CD4-positive, alpha-beta T cell treated with Interleukin-15 for 4 hours (primary cell): Measurements from ENCODE around the gene SMIM7.
"Not testable (repeated sequence)": the region's sequence is repeated elsewhere in the genome, so short reads cannot be mapped to it uniquely, and the experiment has no call there.

Experiments
- DNase-seq: peaks from one replicate; pipeline ENCODE4 v3.0.0-alpha.2; 2020; ENCODE audit warnings: low spot score

The SMIM7 gene

DNA sequence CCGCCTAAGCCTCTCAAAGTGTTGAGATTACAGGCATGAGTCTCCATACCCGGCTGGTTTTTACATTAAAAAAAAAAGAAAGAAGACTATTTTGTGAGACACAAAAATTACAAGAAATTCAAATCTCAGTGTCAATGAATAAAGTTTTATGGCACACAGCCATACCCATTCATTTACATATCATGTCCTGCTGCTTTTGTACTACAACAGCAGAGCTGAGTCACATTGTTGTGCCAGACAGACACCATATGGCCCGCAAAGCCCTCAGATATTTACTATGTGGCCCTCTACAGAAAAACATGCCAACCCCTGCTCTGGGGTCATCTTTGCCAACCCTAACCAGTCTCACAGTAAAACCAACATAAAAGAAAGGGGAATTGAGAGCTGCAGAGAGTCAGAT is 5.3 kb downstream of the SMIM7 start:
- DNase-seq = no peak

DNA sequence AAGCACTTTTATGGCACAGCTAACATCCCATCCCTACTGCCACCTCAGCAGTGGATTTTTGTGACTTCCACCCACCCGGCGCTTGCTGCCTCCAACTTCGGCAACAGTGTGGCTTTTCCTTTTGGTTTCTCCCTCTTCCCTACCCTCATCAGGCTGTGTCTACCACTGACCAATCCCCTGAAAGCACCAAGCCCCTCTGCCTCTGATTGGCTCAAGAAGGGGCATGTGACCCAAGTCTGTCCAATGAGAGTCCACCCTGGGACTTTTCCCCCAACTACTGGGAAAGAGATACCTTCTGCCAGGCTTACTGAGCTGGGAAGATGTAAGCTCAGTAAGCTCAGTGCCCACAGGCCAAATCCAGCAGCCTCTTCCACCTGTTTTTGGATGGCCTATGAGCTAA is 5.8 kb downstream of the SMIM7 start:
- no peak for DNase-seq

DNA sequence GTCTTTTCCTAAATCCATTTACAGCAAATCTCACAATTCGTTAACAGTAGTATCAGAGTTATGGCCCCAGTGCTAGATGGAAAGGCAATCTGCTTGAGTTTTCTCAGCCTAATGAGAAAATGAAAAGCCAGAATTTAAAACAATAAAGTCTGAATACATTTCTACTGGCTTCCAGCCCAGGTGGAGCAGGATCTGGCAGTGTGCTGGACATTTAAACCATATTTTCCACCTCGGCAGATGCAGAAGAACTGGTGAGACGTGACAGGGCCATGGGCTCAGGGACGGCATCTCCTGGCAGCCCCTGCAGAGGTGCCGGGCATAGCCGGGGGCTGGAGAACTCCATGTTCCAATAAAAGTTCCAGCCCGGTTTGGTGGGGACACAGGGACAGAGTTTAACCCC is 7.1 kb downstream of the SMIM7 start:
- no peak for DNase-seq

DNA sequence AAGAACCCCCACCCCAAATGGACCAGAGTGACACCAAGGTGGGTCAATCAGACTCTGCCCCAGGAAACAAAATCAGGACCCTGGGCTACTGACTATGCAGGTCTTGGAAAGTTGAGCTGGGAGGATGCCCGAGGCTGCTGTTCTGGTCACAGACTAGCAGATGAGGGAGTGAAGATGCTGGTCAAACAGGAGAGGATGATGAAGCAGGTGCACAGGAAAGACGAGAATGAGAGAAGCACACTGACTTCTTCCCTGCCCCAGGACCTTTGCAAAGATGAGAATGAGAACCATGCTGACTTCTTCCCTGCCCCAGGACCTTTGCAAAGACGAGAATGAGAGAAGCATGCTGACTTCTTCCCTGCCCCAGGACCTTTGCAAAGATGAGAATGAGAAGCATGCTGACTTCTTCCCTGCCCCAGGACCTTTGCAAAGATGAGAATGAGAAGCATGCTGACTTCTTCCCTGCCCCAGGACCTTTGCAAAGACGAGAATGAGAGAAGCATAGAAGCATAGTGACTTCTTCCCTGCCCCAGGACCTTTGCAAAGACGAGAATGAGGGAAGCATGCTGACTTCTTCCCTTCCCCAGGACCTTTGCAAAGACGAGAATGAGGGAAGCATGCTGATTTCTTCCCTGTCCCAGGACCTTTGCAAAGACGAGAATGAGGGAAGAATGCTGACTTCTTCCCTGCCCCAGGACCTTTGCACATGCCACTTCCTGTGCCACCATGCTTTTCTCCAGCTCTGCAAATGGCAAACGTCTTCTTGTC is 8.3 kb downstream of the SMIM7 start:
- DNase-seq = not testable (repeated sequence)

DNA sequence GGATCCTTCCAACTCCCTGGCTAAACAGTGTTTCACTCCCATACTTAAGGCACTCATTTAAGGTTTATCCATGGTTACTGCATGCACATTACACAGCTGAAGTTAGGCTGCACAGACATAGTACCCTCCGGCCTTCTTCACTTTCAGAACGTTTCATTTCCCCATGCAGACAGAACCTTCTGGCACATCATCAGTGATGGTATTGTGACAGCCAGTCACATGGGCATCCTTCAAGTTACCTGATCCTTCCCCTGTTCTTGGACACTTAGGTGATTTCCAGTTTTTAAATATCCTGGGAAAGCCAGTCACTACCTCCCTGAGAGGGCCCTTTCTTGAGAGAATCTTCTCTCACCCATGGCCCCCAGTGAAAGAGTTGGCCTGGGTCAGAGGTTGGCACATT is 9.1 kb downstream of the SMIM7 start:
- DNase-seq = no peak

DNA sequence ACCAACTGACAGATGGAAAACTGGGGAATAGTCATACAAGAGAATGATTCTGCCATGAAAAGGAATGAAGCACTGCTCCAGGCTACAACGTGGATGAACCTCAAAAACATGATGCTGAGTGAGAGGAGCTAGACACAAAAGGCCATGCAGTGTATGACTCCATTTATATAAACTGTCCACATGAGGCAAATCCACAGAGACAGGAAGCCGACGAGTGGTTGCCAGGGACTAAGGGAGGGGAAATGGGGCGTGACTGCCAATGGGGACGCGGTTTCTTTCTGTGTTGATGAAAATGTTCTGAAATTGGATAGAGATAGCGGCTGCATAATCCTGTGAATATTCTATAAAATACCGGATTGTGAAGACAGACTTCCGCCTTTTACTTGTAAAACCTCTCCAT is 10.2 kb downstream of the SMIM7 start:
- DNase-seq = no peak

DNA sequence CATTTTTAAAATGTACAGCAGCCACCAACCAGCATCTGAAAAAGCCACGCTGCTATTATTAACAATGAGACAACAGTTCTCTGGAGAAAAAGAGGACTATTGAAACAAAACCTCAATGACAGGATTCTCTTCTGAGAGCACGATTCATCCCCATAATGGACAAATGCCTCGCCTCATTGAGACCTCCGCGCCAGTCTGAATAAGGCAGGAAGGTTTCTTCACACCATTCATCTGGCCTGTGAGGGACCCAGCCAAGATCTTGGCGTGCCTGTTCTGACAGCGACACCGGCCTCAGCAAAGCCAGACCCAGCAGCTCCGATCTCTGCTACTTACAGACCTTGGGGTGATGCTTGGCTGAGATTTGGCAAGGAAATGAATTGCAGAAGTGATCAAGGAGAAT is 14.8 kb downstream of the SMIM7 start:
- DNase-seq = no peak

DNA sequence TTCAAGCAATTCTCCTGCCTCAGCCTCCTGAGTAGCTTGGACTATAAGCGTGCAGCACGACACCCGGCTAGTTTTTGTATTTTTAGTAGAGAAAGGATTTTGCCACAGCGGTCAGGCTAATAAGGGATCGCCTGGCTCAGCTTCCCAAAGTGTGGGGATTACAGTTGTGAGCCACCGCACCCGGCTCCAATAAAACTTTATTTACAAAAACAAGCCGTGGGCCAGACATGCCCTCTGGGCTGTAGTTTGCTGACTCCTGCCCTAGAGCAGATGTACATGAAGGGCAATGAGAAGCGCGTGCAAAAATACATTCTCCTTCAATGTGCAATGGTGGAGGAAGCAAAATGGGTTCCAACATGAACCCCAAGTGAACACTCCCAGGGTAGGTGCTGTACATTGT is 18.2 kb downstream of the SMIM7 start:
- no peak for DNase-seq

DNA sequence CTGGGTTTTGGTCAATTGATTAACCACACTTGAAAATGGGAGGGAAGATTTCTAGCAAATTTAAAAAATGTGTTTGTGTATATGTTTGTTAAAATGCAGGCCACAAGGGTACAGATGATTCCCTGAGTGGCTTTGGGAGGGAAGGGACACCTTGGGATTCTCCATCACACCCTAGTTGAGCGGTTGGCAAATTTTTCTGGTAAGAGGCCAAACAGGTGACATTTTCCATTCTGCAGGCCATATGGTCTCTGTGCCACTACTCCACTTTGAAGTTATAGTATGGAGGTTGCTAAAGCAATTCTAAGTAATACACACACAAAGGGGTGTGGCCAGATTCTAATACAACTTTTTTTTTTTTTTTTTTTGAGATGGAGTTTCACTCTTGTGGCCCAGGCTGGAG is 19.0 kb downstream of the SMIM7 start:
- no peak for DNase-seq

DNA sequence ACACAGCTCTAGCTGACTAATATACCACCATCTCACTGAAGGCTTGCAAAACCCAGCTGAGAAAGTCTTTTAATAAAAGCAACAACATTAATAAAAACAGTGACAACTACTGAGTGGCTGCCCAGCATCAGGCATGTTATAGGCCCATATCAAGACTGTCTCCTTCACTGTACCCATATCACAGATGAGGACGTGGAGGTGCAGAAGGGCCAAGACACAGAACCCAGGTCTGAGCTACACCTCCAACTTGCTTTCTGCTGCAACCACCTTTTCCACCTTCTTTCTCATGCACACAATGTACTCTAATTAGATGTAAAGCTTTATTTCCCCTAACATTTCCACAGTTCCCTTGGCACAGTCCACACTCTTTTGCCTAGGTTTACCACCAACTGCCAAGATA is 21.3 kb downstream of the SMIM7 start:
- DNase-seq = no peak

DNA sequence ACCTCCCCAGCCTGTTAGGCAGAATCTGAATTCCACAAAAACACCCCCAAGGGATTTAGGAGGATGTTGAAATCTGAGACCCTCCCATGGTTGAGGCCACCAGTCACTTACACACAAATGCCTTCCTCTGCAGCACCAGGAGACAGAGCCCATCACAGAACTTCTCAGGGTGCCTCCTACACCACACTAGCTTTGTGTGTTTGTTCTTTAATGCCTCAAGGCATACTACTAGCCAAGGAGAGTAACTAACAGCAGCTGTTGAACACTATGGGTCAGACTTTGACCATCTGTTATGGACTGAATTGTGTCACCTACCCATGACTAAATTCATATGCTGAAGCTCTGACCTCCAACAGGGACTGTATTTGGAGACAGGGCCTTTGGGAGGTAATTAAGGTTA is 22.4 kb downstream of the SMIM7 start:
- DNase-seq = no peak

DNA sequence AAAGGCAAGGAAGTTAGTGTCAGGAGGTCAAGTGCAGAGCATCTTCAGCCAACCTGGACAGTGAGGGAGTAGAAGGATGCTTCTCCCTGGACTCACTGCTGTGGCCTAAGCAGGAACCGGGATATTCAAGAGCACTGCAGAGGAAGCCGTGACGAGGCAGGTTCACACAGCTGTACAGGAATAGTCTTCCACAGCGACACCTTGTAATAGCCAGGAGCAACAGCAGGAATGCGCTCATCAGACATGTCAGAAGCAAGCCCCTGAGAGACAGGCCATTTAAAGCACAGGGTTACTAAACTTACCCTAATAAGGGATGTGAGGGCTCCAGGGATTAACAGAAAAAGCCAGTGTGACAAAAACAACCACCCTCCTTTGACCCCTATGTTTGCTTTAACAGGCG is 28.5 kb downstream of the SMIM7 start:
- DNase-seq = no peak

DNA sequence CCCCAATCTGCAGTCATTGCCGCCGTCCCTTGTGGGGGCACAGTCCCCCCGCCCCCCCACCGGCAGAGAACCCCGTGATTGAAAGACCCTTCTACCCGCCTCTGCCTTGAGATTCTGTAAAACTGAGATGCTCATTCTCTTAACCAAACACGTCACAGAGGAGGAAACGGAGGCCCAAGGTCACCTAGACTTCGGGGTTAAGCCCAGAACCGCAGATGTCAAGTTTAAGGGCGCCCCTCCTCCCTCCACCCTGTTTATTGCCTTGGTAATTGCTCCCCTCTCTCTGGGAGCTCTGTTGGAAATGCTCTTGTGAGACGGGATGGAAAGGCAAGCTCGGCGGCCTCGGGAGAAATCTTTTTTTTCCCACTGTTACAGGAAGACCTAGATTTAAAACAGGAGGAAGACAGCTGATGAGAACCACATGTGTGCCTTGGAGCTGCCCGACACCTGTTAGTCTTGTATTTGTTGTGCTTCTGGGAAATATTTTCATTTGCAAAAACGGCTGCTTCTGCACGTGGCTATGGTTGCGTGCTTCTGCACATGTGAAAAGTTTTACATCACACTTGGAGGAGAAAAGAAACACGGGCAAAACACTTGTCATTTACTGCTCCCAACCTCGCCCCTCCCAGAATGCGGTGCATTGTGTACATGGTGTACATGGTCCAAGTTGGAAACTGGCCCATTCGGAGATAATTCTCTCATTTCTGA is 30.8 kb downstream of the SMIM7 start:
- no peak for DNase-seq

DNA sequence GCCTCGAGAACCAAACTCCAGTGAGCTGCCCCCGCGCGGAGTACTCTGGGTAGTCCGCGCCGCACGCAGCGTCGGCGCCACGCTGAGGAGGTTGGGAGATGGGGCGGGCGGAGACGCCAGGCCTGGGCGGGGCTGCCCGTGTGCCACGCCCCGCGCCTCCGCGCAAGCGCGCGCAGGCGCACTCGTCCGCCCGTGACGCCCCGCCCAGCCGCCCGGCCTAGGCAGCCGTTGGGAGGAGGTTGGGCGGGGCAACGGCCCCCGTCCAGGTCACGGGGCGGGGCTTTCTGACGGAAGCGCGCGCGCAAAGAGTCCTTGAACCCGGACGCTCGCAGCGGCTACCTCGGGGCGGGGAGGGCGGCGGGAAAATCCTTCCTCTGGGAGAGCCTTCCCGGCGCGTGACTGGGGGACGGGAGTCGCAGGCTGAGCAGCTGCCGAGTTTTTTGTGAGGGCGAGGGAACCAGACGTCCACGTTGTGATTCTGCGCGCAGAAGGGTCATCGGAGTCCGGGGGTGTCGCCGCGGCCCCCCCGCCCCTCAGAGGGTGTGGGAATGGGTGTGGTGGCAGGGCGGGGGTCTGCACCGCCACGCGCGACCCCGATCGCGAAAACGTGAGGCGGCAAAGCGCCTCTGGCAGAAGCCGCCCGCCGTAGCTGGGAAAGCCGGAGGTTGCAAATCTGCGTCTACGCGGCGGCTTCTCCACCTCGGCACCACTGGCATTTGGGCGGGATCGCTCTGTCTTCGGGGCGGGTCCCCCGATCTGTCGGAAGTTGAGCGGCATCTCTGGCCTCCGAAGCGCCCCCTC is 31.6 kb downstream of the SMIM7 start, which contains the start of gene MED26:
Gene MED26 (minus strand): TSS at position 22 of the 801 bp plus-strand sequence. CDS start 261 bp downstream, outside the sequence.
- peak; percentile 94 for DNase-seq

DNA sequence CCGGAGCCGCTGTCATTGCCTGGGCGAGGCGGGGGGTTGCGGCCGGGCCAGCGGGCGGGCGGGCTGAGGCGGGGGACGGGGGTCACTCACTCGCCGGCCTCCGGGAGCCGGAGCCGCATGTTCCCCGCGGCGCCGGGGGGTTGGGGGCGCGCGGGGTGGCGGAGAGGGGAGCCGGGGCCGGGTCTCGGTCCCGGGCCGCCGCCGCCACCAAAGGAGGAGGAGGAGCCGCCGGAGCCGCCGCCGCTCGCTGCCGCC is 32.1 kb downstream of the SMIM7 start:
- no peak for DNase-seq

DNA sequence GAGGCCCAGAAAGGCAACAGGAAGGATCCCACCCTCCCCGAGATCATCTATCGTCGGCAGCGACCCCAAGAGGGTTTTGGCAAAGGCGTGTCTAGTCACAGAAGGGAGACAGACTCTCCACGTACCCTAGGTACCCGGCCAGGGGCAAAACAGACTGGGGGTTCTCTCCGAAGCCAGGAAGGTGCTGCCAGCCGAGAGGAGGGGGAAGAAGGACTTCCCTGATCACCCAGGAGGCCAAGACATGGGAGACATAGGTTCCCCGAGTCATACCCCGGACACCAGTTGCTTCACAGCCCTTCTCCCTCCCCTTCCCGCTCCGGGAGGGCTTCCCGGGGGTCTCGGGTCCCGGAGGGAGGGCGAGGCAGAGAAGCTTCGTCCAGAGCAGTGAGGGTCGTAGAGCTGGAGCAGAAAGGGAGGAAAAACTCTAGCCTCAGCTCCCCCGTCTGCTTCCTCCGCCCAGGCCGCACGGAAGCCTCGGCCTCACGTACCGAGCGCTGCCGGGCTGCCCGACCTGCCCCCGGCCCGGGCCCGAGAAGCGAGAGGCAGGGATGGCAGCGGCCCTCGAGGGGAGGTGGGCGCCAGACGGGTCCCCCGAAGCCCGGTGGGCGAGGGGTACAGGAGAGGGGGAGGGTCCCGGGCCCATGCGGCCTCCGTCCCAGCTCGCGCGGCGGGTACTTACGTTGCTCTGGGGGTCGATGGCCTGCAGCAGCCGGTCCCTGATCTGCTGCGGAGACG is 32.6 kb downstream of the SMIM7 start:
- peak; percentile 8 for DNase-seq

DNA sequence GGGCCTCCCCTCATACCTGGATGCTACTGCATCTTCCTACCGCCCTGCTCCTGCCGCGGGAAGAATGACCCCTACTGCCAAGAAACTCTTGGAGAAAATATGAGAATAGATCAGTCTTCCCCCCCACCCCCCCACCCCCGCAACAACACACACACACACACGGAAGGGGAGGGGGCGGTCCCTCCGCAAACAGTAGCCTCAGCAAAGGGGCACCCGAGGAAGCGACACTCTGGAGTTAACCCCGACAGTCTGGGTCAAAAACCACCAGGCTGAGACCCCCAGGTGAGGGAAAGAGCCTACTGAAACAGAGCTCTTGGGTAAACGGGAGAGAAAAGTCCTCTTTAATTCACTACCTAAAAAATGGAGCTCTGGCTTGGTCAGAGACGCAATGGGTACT is 33.1 kb downstream of the SMIM7 start:
- DNase-seq = no peak

DNA sequence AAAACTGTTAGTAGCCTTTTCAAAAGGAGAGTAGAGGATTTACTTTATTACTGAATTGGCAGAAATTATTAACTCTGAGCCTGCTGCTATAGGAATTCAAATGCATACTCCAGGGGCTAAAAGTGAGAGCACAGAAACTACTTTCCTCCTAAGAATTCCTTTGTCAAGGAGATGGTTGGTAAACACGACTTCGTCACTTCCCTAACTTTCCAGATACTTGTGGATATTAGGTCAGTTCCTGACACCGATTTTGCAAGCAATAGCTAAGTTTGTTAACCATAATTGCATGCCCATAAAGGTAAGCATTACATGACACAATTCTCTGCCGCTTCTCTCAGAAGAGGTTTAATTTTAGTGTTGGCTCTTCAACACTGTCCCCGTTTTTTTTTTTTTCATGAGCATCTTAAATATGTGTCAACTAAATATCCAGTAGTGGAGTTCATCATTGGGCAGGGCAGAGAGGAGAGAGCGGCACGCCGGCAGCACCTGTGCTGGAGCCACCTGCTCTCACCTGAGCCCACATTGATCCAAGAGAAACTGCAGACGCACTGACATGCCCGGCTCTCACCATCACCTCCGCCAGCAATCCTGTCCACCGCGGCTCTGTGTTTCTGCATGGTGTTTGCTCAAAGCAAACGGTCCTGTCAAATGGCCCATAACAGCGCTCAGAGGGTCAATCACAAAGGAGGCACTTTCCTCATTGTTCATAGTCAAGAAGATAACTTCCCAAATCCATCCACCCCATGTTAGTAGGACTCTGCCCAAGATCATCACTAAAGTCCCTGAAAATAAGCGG is 34.6 kb downstream of the SMIM7 start:
- no peak for DNase-seq

DNA sequence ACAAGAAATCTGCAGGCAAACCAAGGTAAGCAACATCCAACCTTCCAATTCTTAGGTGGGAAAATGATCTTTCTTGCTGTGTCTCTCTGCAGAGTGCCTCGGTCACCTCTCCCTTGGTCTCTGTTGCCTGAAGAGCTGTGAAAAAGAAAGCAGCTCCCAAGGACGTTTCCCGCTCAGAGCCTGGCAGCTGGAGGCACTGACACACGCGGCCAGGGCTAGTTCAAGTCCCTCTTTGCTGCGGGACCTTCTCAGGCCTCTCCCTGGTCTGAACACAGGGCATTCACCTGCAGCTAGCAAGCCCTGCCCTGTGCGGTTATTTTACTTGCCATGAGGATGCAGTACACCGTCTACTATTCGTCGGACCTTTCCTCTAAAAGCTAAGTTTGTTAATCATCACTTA is 35.7 kb downstream of the SMIM7 start:
- no peak for DNase-seq

DNA sequence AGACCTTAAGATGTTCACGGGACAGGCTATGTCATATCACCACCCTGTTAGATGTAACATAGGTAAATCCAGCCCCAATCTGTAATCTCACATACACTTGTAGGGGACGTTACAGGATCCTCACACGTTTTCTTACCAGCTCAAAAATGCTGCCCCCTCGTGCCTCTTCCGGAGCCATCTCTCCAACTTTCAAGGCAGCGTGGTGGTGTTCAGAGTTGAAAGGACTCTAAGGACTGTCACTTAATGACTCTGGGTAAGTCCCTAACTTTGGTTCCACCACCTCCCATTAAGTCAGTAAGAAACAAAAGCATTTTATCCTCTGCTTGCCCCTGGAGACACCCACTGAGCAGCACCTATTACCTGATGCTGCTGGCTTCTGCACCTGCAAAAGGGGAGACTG is 36.4 kb downstream of the SMIM7 start:
- DNase-seq = no peak

DNA sequence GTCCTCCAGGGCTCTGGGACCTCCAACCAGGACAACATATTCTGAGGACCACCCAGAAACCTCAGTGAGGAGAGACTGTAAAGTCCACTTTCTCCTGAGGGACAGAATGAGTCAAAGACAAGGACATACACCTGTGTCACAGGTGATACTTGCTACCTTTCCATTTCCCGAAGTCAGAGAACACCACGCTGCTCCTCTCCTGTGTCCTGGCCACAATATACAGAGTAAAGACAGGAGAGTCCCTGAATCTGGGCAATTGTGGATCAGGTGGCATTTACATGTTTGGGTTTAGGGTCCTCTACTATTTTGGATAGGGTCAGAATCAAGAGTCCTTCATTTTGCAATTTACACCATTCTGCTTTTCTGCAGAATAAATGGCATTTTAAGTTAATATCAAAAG is 36.9 kb downstream of the SMIM7 start:
- no peak for DNase-seq
